ENCODE results near the gene PXDN.

Gene PXDN

GRCh38 chr2:1649103-1650084 is 94.9 kb downstream of the PXDN start:
- Histone ChIP-seq H3K27me3 (ENCODE audit: insufficient read depth, low read depth, severe bottlenecking) (no peaks in the 10 kb centered on the region), H3K4me3 (ENCODE audit: low read depth, low read length) (no peak overlapping the region), H3K36me3 (peaks cover 38% of the 10 kb centered on the region), H3K27ac (no peak overlapping the region), H3K9me3 (ENCODE audit: severe bottlenecking) (no peaks in the 10 kb centered on the region)
- DNase-seq: no peak
- TF ChIP-seq CTCF (IDR thresholded peaks at IDR 0.05; ENCODE audit: low read depth, low read length): no peak

GRCh38 chr2:1648241-1649102 is 95.8 kb downstream of the PXDN start:
- H3K36me3 ChIP-seq: peaks cover 38% of the 10 kb centered on the region
- no peak overlapping the region for H3K27ac ChIP-seq

GRCh38 chr2:1647417-1648240 is 96.7 kb downstream of the PXDN start:
- no peak for DNase-seq
- Histone ChIP-seq H3K4me3 (ENCODE audit: low read depth, low read length) (no peak overlapping the region), H3K36me3 (peaks cover 30% of the 10 kb centered on the region), H3K27me3 (ENCODE audit: insufficient read depth, low read depth, severe bottlenecking) (no peaks in the 10 kb centered on the region), H3K9me3 (ENCODE audit: severe bottlenecking) (no peaks in the 10 kb centered on the region), H3K27ac (no peak overlapping the region)
- no peak for TF ChIP-seq CTCF (IDR thresholded peaks at IDR 0.05; ENCODE audit: low read depth, low read length)

More at GRCh38 chr2:1648241-1649102, 95.8 kb downstream of the PXDN start:
- Histone ChIP-seq H3K9me3 (ENCODE audit: severe bottlenecking) (no peaks in the 10 kb centered on the region), H3K27me3 (ENCODE audit: insufficient read depth, low read depth, severe bottlenecking) (no peaks in the 10 kb centered on the region), H3K4me3 (ENCODE audit: low read depth, low read length) (no peak overlapping the region)
- TF ChIP-seq CTCF (IDR thresholded peaks at IDR 0.05; ENCODE audit: low read depth, low read length): no peak
- DNase-seq: no peak

GRCh38 chr2:1645761-1646476 is 98.4 kb downstream of the PXDN start:
- TF ChIP-seq CTCF (IDR thresholded peaks at IDR 0.05; ENCODE audit: low read depth, low read length): no peak
- Histone ChIP-seq H3K36me3 (peaks cover 30% of the 10 kb centered on the region), H3K27ac (no peak overlapping the region), H3K9me3 (ENCODE audit: severe bottlenecking) (no peaks in the 10 kb centered on the region), H3K4me3 (ENCODE audit: low read depth, low read length) (no peak overlapping the region), H3K27me3 (ENCODE audit: insufficient read depth, low read depth, severe bottlenecking) (no peaks in the 10 kb centered on the region)
- no peak for DNase-seq

- Histone ChIP-seq H3K27me3 (ENCODE audit: insufficient read depth, low read depth, severe bottlenecking) (no peaks in the 10 kb centered on the region), H3K36me3 (peaks cover 22% of the 10 kb centered on the region), H3K27ac (no peak overlapping the region), H3K9me3 (ENCODE audit: severe bottlenecking) (no peaks in the 10 kb centered on the region), H3K4me3 (ENCODE audit: low read depth, low read length) (no peak overlapping the region)
- no peak for DNase-seq
- TF ChIP-seq CTCF (IDR thresholded peaks at IDR 0.05; ENCODE audit: low read depth, low read length): no peak
These were observed 99.9 kb downstream of the PXDN start for GRCh38 chr2:1644427-1644826.

Data from WERI-Rb-1 (cell line).